PC-3 (cell line): ENCODE data around the gene KIF7. TPM values are rescaled to one million over a fixed set of nuclear protein-coding genes. Genes with fewer than 3 reads are reported as not detected.
A peak's percentile ranks its signal among the peaks of the same experiment; 100 is the strongest.

Experiments
- ATAC-seq: fragments of 200-7000 bp; cut with Tn5 transposase; 2 replicates; pipeline ENCODE4 v1.9.1; 2020; ENCODE audit warnings: mild to moderate bottlenecking, moderate library complexity
- BruUV-seq: library from RNA; stranded (reverse); fragments of 400-500 nt; replicated peaks from 2 replicates; lab custom pipeline; 2021; lab: Mats Ljungman, UMichigan
- CTCF ChIA-PET: fragments of 300-600 bp; sonication (Branson Sonifier 250); formaldehyde crosslinking; loops from one replicate; lab custom pipeline; 2022; ENCODE audit warnings: antibody characterized with exemption; lab: Charles Lee
- POLR2A ChIA-PET: fragments of 300-600 bp; sonication (Branson Sonifier 250); formaldehyde crosslinking; loops from one replicate; lab custom pipeline; 2022; ENCODE audit warnings: antibody characterized with exemption; ENCODE audit not compliant: unreplicated experiment; lab: Charles Lee
- DNase-seq: peaks from one replicate; pipeline ENCODE4 v3.0.0-alpha.2; 2015
- H2AFZ ChIP-seq: fragments of 300-600 bp; sonication (generic); 2 replicates; pipeline ENCODE4 v1.6.0; 2016; ENCODE audit warnings: antibody characterized with exemption, low read length
- H3F3A ChIP-seq: fragments of 300-600 bp; sonication (generic); one replicate; pipeline ENCODE4 v1.6.0; 2017; ENCODE audit warnings: antibody characterized with exemption, low read length, control low read depth, mild to moderate bottlenecking; ENCODE audit not compliant: unreplicated experiment
- H3K27ac ChIP-seq: fragments of 300-600 bp; sonication (generic); 2 replicates; pipeline ENCODE4 v1.5.1; 2016; ENCODE audit warnings: mild to moderate bottlenecking, low read length
- H3K27me3 ChIP-seq: fragments of 300-600 bp; sonication (generic); 2 replicates; pipeline ENCODE4 v1.6.1; 2016; ENCODE audit warnings: low read length, mixed read lengths
- H3K36me3 ChIP-seq: fragments of 300-600 bp; sonication (generic); 2 replicates; pipeline ENCODE4 v1.6.1; 2016; ENCODE audit warnings: low read depth, mixed run types, low read length, mixed read lengths
- H3K4me1 ChIP-seq: fragments of 300-600 bp; sonication (generic); 2 replicates; pipeline ENCODE4 v1.5.1; 2016; ENCODE audit warnings: low read length; ENCODE audit not compliant: insufficient read depth
- H3K4me2 ChIP-seq: fragments of 300-600 bp; sonication (generic); 2 replicates; pipeline ENCODE4 v1.6.0; 2016; ENCODE audit warnings: low read length
- H3K4me3 ChIP-seq: fragments of 300-600 bp; sonication (generic); 2 replicates; pipeline ENCODE4 v1.5.1; 2016; ENCODE audit warnings: mild to moderate bottlenecking, low read length, mixed read lengths
- H3K79me2 ChIP-seq: fragments of 300-600 bp; sonication (generic); 2 replicates; pipeline ENCODE4 v1.6.1; 2017; ENCODE audit warnings: low read length, mixed read lengths
- H3K9ac ChIP-seq: fragments of 300-600 bp; sonication (generic); 2 replicates; pipeline ENCODE4 v1.6.0; 2016; ENCODE audit warnings: mild to moderate bottlenecking, low read length
- H3K9me2 ChIP-seq: fragments of 300-600 bp; sonication (generic); replicated peaks from 2 replicates; pipeline ENCODE4 v1.6.1; 2016; ENCODE audit warnings: mixed run types, low read length, mixed read lengths
- H3K9me3 ChIP-seq: fragments of 300-600 bp; sonication (generic); 2 replicates; pipeline ENCODE4 v1.6.1; 2016; ENCODE audit warnings: low read length, mixed read lengths
- H4K20me1 ChIP-seq: fragments of 300-600 bp; sonication (generic); 2 replicates; pipeline ENCODE4 v1.6.1; 2016; ENCODE audit warnings: low read length, mixed read lengths
- CTCF ChIP-seq: fragments of 300-600 bp; sonication (generic); conservative IDR thresholded peaks from 2 replicates; pipeline ENCODE4 v1.5.1; 2017; ENCODE audit warnings: antibody characterized with exemption, low read depth, mild to moderate bottlenecking, low read length
- EZH2 ChIP-seq: fragments of 300-600 bp; sonication (generic); IDR thresholded peaks from one replicate; pipeline ENCODE4 v1.6.1; 2017; ENCODE audit warnings: antibody characterized with exemption, mild to moderate bottlenecking, low read length; ENCODE audit not compliant: unreplicated experiment
- EZH2phosphoT487 ChIP-seq: fragments of 300-600 bp; sonication (generic); IDR thresholded peaks from 2 replicates; pipeline ENCODE4 v1.6.1; 2018; ENCODE audit warnings: mild to moderate bottlenecking, antibody characterized with exemption, low read length, borderline replicate concordance
- intact Hi-C: fragments of 100-400 bp; cut with micrococcal nuclease; formaldehyde crosslinking; loops from 2 replicates; pipeline ENCODE4 v1.9.0; 2023
- total RNA-seq: library from RNA; depleted of rRNA; stranded (reverse); fragments of >200 nt; gene quantifications from 2 replicates; pipeline ENCODE4 v1.2.3, GENCODE V29; 2014; rRNA removed

KIF7 gene
- total RNA-seq, 1 experiment from 2014 or later = 18.8 TPM

DNA sequence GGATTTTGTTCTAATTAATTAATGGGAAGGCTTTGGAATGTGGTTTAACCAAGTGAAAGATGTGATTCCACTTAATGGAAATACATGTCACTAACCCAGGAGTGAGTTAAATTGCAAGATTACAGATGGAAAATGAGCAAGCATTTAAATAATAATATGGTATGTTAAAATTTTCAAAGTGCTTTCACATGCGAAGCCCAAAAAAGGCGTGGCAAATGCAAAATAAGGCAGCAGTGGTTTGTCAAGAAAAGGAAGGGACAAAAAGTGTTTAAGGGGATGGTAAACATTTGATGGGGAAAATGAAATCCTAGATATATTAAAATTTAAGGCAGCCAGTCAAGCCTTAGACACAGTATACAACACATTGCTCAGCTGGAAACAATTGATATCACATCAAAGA, 77.1 kb downstream of the KIF7 start:
- no peak for DNase-seq
- CTCF ChIA-PET = no interaction called here

More for the DNA sequence above, 77.1 kb downstream of the KIF7 start:
- Histone ChIP-seq H3F3A (no peaks in the 10 kb centered on the region), H3K27ac (no peak overlapping the region), H3K27me3 (no peaks in the 10 kb centered on the region), H3K4me3 (peak overlapping the region; percentile 73), H3K4me1 (peaks cover 11% of the 10 kb centered on the region; the same call in 1 of the 2 replicates), H2AFZ (no peak overlapping the region), H3K79me2 (peaks cover 77% of the 10 kb centered on the region), H3K9me3 (no peaks in the 10 kb centered on the region), H4K20me1 (peaks cover 14% of the 10 kb centered on the region; the same call in 1 of the 2 replicates), H3K4me2 (peak overlapping the region; percentile 80), H3K36me3 (peaks cover 20% of the 10 kb centered on the region), H3K9me2 (no peaks in the 10 kb centered on the region), H3K9ac (peak overlapping the region; percentile 39)
- ATAC-seq = no peak
- TF ChIP-seq EZH2 (no peak), CTCF (no peak), EZH2phosphoT487 (no peak)
- BruUV-seq = no TSS peak
- intact Hi-C loops = no loop called here
- POLR2A ChIA-PET = no interaction called here

Other genes with a start within 250 kb of the KIF7 start
- gene RHCG, start 158.9 kb downstream of the KIF7 start, total RNA-seq = not detected in 2 replicates
- 14.3 and 18.4 TPM in 2 replicates for gene TICRR, start 80.0 kb downstream of the KIF7 start, total RNA-seq
- 1.0 and 1.3 TPM in 2 replicates for gene PLIN1, start 23.9 kb upstream of the KIF7 start, total RNA-seq
- 7.8 and 9.7 TPM in 2 replicates for gene PEX11A, start 35.3 kb upstream of the KIF7 start, total RNA-seq
- 0.22 TPM in 1 of 2 replicates, not detected in the other for gene WDR93, start 35.3 kb upstream of the KIF7 start, total RNA-seq
- gene MESP1, start 95.8 kb upstream of the KIF7 start, total RNA-seq = 32.9 and 49.4 TPM in 2 replicates
- 1.1 and 1.3 TPM in 2 replicates for gene MESP2, start 120.9 kb upstream of the KIF7 start, total RNA-seq
- 113 and 133 TPM in 2 replicates for gene ANPEP, start 159.4 kb upstream of the KIF7 start, total RNA-seq
- 18.8 and 19.4 TPM in 2 replicates for gene AP3S2, start 238.5 kb upstream of the KIF7 start, total RNA-seq